ENCODE data around the gene MIOS. TPM values are rescaled to one million over a fixed set of nuclear protein-coding genes. Genes with fewer than 3 reads are reported as not detected.

The MIOS gene
- total RNA-seq, 4 donors from 2014 or later = 8.4 to 41.9 (median 26.1) TPM

DNA sequence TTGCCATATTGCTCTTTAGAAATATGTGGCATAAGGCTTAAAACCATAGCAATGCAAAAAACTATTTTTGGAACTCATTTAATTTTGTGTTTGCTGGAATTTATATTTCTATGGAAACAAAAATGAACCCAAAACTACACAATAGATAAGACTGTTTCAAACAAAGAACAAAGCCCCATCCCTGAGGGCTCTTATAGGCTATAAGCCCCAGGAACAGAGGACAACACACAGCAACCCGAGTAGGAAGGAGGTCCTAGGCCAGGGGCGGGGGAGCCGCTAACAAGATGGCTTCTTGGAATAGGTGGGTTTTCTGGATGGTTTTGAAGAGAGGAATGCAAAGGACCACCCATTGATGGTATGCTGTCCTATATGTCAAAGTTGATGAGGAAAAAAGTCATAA is 39.6 kb upstream of the MIOS start:
- in situ Hi-C loops (cut with MboI; ENCODE audit: low pct_ligation_motif_present in 1 of 4, low pct_unique_long_range_greater_than_20kb in 1 of 4, low sequenced_read_pairs in 3 of 4) (no loop called here), intact Hi-C loops (cut with DNase I; ENCODE audit: low total_unique reads) (no loop called here)
- no peak overlapping the region for H3K4me3 ChIP-seq
- H3K9me3 ChIP-seq = no peaks in the 10 kb centered on the region
- no peak for TF ChIP-seq EP300 (IDR thresholded peaks at IDR 0.05; ENCODE audit: low read depth)
- TF ChIP-seq POLR2AphosphoS5 (IDR thresholded peaks at IDR 0.05) = no peak
- TF ChIP-seq POLR2A (IDR thresholded peaks at IDR 0.05) = no peak
- no peak for TF ChIP-seq CTCF (IDR thresholded peaks at IDR 0.05)
- H3K4me1 ChIP-seq = no peaks in the 10 kb centered on the region
- no peaks in the 10 kb centered on the region for H3K36me3 ChIP-seq
- no peak overlapping the region for H3K27ac ChIP-seq
- DNase-seq = no peak
- no peaks in the 10 kb centered on the region for H3K27me3 ChIP-seq
- 83 to 91% methylated on average over 3 of the region's 3 CpGs for WGBS, 2 donors (ENCODE audit: low coverage in 1 of 2)

GRCh38 chr7:7529328-7529727 is 37.4 kb upstream of the MIOS start:
- H3K36me3 ChIP-seq = no peaks in the 10 kb centered on the region
- no peaks in the 10 kb centered on the region for H3K4me1 ChIP-seq
- 40 to 70% methylated on average over 1 to 4 of the region's 4 CpGs for WGBS, 2 donors (ENCODE audit: low coverage in 1 of 2)
- H3K9me3 ChIP-seq = no peaks in the 10 kb centered on the region
- DNase-seq = no peak
- TF ChIP-seq POLR2AphosphoS5 (IDR thresholded peaks at IDR 0.05) = no peak
- TF ChIP-seq EP300 (IDR thresholded peaks at IDR 0.05; ENCODE audit: low read depth) = no peak
- no peak for TF ChIP-seq CTCF (IDR thresholded peaks at IDR 0.05)
- no peak for TF ChIP-seq POLR2A (IDR thresholded peaks at IDR 0.05)
- no peak overlapping the region for H3K27ac ChIP-seq
- in situ Hi-C loops (cut with MboI; ENCODE audit: low pct_ligation_motif_present in 1 of 4, low pct_unique_long_range_greater_than_20kb in 1 of 4, low sequenced_read_pairs in 3 of 4) (no loop called here), intact Hi-C loops (cut with DNase I; ENCODE audit: low total_unique reads) (no loop called here)
- no peaks in the 10 kb centered on the region for H3K27me3 ChIP-seq
- H3K4me3 ChIP-seq = no peak overlapping the region

DNA sequence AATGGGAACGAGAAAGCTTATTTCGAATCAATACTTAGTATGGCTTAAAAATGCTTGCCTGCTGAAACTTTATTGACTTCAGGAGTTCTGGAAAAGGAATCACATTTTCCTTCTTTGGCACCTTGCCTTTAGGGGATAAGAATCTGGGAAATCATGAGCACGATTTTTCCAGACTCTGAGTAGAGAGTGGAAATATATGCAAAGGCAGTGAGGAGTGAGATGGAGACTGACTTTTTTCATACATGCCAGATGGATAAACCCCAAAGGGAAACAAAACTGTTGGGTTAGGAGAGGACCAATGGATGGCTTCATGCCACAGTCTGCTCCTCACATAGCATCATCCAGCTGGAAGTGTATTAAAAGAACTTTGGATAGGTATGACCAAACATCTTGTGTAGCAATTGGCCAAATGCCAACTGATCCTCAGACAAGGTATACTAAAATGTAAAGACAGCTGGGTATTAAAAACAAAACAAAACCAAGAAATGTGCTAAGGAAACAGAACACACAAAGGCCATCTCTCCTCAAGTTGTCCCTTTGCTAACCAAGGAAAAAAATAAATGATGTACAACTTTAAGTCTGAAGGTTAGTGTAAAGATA is 32.8 kb upstream of the MIOS start:
- 80 to 86% methylated on average over 3 of the region's 3 CpGs for WGBS, 2 donors (ENCODE audit: low coverage in 1 of 2)
- Histone ChIP-seq H3K4me3 (no peak overlapping the region), H3K36me3 (no peaks in the 10 kb centered on the region), H3K27me3 (no peaks in the 10 kb centered on the region), H3K9me3 (no peaks in the 10 kb centered on the region), H3K27ac (no peak overlapping the region), H3K4me1 (peaks cover 0 to 4% (median 0%) of the 10 kb centered on the region in 4 donors)
- in situ Hi-C loops (cut with MboI; ENCODE audit: low pct_ligation_motif_present in 1 of 4, low pct_unique_long_range_greater_than_20kb in 1 of 4, low sequenced_read_pairs in 3 of 4) (loop anchor here in 3 of 4 donors (10.0 kb wide), 2 partner anchors 99 to 429 kb away; no protein-coding TSS in a partner anchor), intact Hi-C loops (cut with DNase I; ENCODE audit: low total_unique reads) (loop anchor here (5.0 kb wide), 1 partner anchor 432 kb away; no protein-coding TSS in a partner anchor)
- no peak for DNase-seq
- TF ChIP-seq POLR2AphosphoS5 (IDR thresholded peaks at IDR 0.05) (no peak), POLR2A (IDR thresholded peaks at IDR 0.05) (no peak), CTCF (IDR thresholded peaks at IDR 0.05) (no peak), EP300 (IDR thresholded peaks at IDR 0.05; ENCODE audit: low read depth) (no peak)

DNA sequence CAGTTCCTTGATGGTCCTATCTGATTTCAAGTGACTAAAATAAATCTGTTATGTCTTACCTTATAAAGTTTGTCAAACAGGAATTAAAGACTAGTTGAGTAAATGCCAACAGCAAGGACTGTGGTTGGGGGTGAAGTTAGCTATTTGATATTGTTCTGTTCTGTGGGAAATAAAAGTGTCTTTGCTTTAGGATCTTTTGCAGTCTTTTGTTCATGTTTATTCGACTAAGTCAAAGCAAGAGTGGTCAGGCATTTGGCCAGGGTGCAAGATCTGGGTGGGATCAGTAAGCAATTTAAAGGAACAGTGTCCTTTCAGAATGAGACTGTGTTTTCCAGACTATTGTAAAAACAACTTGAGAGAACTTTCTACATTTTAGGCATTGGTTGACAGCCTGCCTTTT is 31.0 kb upstream of the MIOS start, which contains the start of gene COL28A1:
COL28A1 (minus strand) TSS at position 183 of the 400 bp plus-strand sequence. CDS start 2,998 bp downstream, outside the sequence.
- H3K27me3 ChIP-seq = no peaks in the 10 kb centered on the region
- H3K27ac ChIP-seq = no peak within 1 kb of the TSS
- no peak for DNase-seq
- no peaks in the 10 kb centered on the region for H3K9me3 ChIP-seq
- peaks cover 0 to 4% (median 0%) of the 10 kb centered on the region in 4 donors for H3K4me1 ChIP-seq
- WGBS, 2 donors (ENCODE audit: low coverage in 1 of 2) = 29 to 45% methylated on average over 1 of the region's 1 CpG
- intact Hi-C loops (cut with DNase I; ENCODE audit: low total_unique reads) (no loop called here), in situ Hi-C loops (cut with MboI; ENCODE audit: low pct_ligation_motif_present in 1 of 4, low pct_unique_long_range_greater_than_20kb in 1 of 4, low sequenced_read_pairs in 3 of 4) (loop anchor here in 3 of 4 donors (5.0 to 10.0 kb wide), 4 partner anchors 101 to 431 kb away; no protein-coding TSS in a partner anchor)
- H3K4me3 ChIP-seq = no peak within 1 kb of the TSS
- TF ChIP-seq POLR2A (IDR thresholded peaks at IDR 0.05) = no peak
- TF ChIP-seq POLR2AphosphoS5 (IDR thresholded peaks at IDR 0.05) = no peak
- TF ChIP-seq EP300 (IDR thresholded peaks at IDR 0.05; ENCODE audit: low read depth) = no peak
- TF ChIP-seq CTCF (IDR thresholded peaks at IDR 0.05) = no peak
- no peaks in the 10 kb centered on the region for H3K36me3 ChIP-seq
